ENCODE measurements around the gene NXN.
"Not testable (repeated sequence)": the region's sequence is repeated elsewhere in the genome, so short reads cannot be mapped to it uniquely, and the experiment has no call there.

The NXN gene

DNA sequence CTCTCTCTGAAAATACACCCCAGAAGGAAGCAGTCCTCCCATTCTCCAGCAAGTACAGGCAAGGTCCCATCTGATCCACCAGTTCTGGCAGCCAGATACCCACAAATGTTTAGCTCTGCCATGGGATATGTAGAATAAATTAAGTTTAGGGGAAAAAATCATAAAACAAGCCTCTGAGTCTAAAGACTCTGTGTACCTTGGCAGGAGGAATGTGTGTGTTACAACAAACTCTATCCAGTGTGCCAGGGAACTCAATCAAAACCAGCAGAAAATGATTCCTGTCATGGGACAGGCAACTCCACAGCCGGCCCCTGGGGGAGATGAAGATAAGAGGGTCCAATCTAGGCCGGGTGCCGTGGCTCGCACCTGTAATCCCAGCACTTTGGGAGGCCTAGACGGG lies 124.0 kb downstream of the NXN start:
- DNase-seq: no peak

GRCh38 chr17:852850-853249 lies 126.7 kb downstream of the NXN start:
- DNase-seq: not testable (repeated sequence)

- no peak for DNase-seq
Measured at GRCh38 chr17:852349-852748, 127.2 kb downstream of the NXN start.

GRCh38 chr17:851924-852323 lies 127.7 kb downstream of the NXN start:
- no peak for DNase-seq

GRCh38 chr17:850851-851763 lies 128.5 kb downstream of the NXN start:
- DNase-seq: no peak

GRCh38 chr17:850086-850850 lies 129.3 kb downstream of the NXN start:
- no peak for DNase-seq

DNA sequence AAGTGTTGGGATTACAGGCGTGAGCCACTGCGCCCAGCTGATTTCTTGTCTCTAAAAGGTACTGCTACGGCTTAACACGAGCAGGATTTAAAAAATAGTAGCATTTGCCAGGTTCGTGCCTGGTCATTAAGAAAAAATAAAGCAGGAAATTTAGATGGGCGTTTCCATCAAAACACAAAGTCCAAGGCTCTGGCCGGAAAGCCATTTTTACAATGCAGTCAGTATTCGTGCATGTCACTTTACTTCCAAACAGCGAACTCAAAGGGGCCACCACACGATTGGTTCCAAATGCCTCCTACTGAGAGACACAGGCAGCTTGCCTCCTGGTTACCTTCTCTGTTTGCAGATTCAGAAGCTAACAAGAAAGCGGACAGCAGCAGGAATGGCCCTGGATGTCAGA lies 131.2 kb downstream of the NXN start:
- no peak for DNase-seq

DNA sequence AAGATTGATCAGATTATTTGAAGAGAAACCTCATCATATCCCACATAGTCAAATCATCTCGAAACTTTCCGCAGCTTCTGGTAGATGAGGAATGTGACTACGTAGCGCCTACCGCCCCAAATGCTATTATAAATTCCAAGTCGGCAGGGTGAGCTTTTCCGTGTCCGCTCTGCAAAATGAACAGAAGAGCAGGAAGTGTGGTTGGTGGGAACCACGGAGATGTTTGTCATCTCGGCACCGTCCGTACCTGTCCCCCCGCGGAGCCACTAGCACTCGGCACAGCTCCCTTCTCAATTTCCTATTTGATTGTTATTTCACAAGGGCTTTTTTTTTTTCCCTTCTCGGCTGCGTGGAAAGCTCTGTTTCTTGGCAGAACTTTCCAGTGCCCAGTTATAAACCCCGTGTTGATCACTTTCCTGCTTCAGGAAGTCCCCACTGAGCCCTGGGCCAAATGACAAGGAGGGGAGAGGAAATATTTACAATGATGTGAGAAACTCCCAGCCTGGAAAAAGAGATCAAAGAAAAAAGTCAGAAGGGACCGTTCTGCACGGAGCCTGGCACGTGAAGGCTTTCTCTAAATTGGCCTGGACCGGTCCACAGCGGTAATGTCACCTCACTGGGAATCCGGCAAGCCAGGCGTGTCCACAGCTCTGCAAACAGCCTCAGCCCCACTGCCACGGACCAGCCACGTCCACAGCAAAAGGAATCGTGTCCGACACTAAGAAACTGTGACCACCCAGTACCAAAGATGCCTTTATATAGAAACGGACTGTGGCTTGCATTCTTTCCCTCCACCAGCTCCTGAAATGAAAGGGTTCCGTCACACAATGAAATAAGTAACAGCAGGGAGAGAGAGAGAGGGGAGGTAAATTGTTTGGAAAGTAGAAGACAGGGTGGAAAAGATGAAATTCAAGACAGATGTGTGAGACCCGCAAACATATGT lies 132.4 kb downstream of the NXN start:
- no peak for DNase-seq

DNA sequence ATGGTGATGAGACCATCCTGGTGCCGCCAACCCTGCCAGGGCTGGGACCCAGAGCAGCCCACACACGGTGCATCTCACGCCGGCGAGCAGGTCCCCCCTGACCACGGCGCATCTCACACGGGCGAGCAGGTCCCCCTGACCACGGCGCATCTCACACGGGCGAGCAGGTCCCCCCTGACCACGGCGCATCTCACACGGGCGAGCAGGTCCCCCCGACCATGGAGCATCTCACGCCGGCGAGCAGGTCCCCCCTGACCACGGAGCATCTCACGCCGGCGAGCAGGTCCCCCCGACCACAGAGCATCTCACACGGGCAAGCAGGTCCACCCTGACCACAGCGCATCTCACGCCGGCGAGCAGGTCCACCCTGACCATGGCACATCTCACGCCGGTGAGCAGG lies 138.3 kb downstream of the NXN start:
- no peak for DNase-seq

GRCh38 chr17:838486-838885 lies 141.1 kb downstream of the NXN start:
- no peak for DNase-seq

- no peak for DNase-seq
Measured at GRCh38 chr17:836151-836550, 143.4 kb downstream of the NXN start.

GRCh38 chr17:835721-836120 lies 143.9 kb downstream of the NXN start:
- DNase-seq: not testable (repeated sequence)

GRCh38 chr17:835263-835662 lies 144.3 kb downstream of the NXN start:
- no peak for DNase-seq

DNA sequence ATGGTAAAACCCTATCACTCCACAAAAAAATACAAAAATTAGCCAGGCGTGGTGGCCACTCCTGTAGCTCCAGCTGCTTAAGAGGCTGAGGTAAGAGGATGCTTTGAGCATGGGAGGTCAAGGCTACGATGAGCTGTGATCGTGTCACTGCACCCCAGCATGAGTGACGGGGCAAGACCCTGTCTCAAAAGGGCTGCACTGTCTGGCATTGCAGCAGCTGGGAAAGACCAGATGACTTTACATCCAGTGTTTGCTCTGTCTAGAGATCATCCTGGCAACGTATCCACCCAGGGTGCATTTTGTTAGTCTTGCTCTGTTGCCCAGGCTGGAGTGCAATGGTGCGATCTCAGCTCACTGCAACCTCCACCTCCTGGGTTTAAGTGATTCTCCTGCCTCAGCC lies 145.4 kb downstream of the NXN start:
- DNase-seq: no peak

GRCh38 chr17:830950-831349 lies 148.6 kb downstream of the NXN start:
- no peak for DNase-seq

- DNase-seq: no peak
Measured at GRCh38 chr17:830381-830780, 149.2 kb downstream of the NXN start.

DNA sequence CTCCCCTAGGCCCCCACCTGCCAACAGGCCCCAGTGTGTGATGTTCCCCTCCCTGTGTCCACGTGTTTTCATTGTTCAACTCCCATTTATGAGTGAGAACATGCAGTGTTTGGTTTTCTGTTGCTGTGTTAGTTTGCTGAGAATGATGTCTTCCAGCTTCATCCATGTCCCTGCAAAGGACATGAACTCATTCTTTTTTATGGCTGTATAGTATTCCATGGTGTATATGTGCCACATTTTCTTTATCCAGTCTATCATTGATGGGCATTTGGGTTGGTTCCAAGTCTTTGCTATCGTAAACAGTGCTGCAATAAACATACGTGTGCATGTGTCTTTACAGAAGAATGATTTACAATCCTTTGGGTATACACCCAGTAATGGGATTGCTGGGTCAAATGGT lies 150.0 kb downstream of the NXN start:
- not testable (repeated sequence) for DNase-seq

DNA sequence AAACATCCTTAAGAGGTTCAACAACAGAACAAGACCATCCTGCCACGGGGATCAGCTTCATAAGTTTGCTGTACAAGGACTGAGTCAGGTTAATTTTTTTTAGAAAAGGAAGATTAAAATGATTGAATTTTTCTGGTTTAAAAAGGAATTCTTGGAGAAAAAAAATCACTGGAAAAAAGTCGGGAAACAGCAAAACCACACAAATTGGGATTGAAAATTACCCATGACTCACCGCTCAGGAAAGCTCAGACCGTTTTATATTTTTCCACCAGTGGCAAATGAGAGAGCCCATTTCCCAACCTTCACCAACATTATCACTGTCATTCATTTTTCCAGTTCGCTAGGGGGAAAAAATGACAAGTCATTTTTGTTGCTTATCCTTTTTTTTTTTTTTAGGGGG lies 150.8 kb downstream of the NXN start:
- no peak for DNase-seq

GRCh38 chr17:826778-827177 lies 152.8 kb downstream of the NXN start:
- no peak for DNase-seq

- no peak for DNase-seq
Measured at GRCh38 chr17:825216-825615, 154.4 kb downstream of the NXN start.

DNA sequence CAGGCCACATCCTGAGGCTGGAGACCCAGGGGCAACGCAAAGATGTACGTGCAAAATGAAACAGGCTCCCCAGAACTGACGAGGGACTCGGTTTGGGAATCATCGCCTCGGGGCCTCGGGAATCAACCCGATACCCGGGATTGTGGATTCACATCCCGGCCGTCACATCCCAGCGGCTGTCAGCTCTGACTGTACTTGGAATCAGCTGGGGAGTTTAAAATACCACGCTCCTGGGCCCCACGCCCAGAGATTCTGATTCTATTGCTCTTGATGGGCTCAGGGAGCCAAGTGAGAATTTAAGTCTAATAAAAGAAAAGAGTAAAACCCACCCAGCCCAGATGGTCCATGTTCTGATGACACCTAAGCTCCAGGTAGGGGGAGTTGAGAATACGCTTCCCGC lies 155.2 kb downstream of the NXN start:
- DNase-seq: no peak

GRCh38 chr17:823501-823902 lies 156.1 kb downstream of the NXN start:
- no peak for DNase-seq

DNA sequence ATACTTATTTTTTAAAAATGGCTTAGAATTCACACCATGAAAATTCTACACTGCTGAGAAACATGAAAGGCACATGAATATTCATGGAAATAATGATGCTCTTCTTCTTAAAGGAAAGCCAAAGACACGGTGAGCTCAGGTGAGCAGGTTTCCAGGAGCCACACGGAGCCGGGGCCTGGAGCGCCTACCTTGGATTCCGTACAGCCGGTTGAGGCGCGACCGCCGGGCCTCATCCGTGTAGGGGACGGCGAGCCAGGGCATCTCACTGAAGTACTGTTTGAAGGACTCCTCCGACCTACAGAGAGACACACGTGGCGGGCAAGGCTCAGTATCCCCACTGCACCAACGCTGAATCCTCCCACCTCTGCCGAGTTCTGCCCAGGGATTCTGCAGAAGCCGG lies 160.3 kb downstream of the NXN start:
- no peak for DNase-seq

Data from NCI-H510A treated with DMSO at 0.1 percent for 48 hours (cell line).